Endothelial cell of umbilical vein (primary cell): ENCODE results near the gene MATN4. TPM values are rescaled to one million over a fixed set of nuclear protein-coding genes. Genes with fewer than 3 reads are reported as not detected.
A peak's percentile ranks its signal among the peaks of the same experiment; 100 is the strongest.

Experiments used
- BruUV-seq: library from RNA; stranded (reverse); fragments of 400-500 nt; replicated peaks from 2 replicates; lab custom pipeline; 2021; lab: Mats Ljungman, UMichigan
- CTCF ChIA-PET: fragments of 300-600, 350-600 bp; sonication (Branson Sonifier 250); formaldehyde crosslinking; loops from one replicate; lab custom pipeline; 2021; ENCODE audit warnings: antibody characterized with exemption, inconsistent platforms; lab: Charles Lee
- POLR2A ChIA-PET: fragments of 300-600, 350-600 bp; sonication (Branson Sonifier 250); formaldehyde crosslinking; loops from one replicate; lab custom pipeline; 2021; ENCODE audit warnings: antibody characterized with exemption, inconsistent platforms; lab: Charles Lee
- DNase-seq: peaks from one replicate; pipeline ENCODE4 v3.0.0-alpha.2; 2011; ENCODE audit warnings: low read depth, low spot score
- FAIRE-seq: peaks from 2 replicates; lab custom pipeline; 2011; peaks lifted over from hg19 to GRCh38; lab: Jason Lieb, UNC
- H2AFZ ChIP-seq: 2 replicates; pipeline ENCODE4 v1.6.0; 2012; ENCODE audit warnings: low read depth, low read length, control low read depth, inconsistent platforms
- H3K27ac ChIP-seq: 2 replicates; pipeline ENCODE4 v1.5.1; 2011; ENCODE audit warnings: low read depth, mild to moderate bottlenecking, control low read depth, low read length, moderate library complexity; ENCODE audit not compliant: insufficient read depth
- H3K27me3 ChIP-seq, 2 experiments: 2 replicates each; pipeline versions ENCODE4 v1.6.0 to v1.6.1; 2011; ENCODE audit warnings: low read length in 2 of 2, mixed read lengths in 1 of 2; ENCODE audit not compliant: control insufficient read depth in 2 of 2, insufficient read depth in 2 of 2
- H3K36me3 ChIP-seq, 2 experiments: 2 replicates in 1 of 2; 3 replicates in 1 of 2; pipeline ENCODE4 v1.5.1; 2011; ENCODE audit warnings: low read length in 2 of 2, mild to moderate bottlenecking in 1 of 2, moderate library complexity in 1 of 2; ENCODE audit not compliant: control insufficient read depth in 2 of 2, insufficient read depth in 2 of 2; ENCODE audit errors: extremely low read depth in 1 of 2
- H3K4me1 ChIP-seq: 3 replicates; pipeline ENCODE4 v1.5.1; 2011; ENCODE audit warnings: mild to moderate bottlenecking, low read length; ENCODE audit not compliant: control insufficient read depth, insufficient read depth; ENCODE audit errors: extremely low read depth
- H3K4me2 ChIP-seq: 2 replicates; pipeline ENCODE4 v1.6.1; 2011; ENCODE audit warnings: low read length, control low read depth, mixed read lengths; ENCODE audit not compliant: insufficient read depth
- H3K4me3 ChIP-seq, 3 experiments: fragments of 200-600 bp in 1 of 3; sonication (generic), shearing (Covaris generic) in 1 of 3; replicated peaks in 1 of 3; 2 replicates each; pipeline ENCODE4 v1.5.1; 2011 to 2016; ENCODE audit warnings: control low read depth in 3 of 3, low read length in 3 of 3, mild to moderate bottlenecking in 2 of 3, inconsistent platforms in 1 of 3, low read depth in 1 of 3, moderate library complexity in 1 of 3; ENCODE audit not compliant: insufficient read depth in 1 of 3
- H3K79me2 ChIP-seq: 2 replicates; pipeline ENCODE4 v1.6.0; 2012; ENCODE audit warnings: low read length, inconsistent platforms; ENCODE audit not compliant: control insufficient read depth, insufficient read depth
- H3K9ac ChIP-seq: replicated peaks from 2 replicates; pipeline ENCODE3; 2011; ENCODE audit warnings: low read length, control low read depth; ENCODE audit not compliant: insufficient read depth; ENCODE audit errors: extremely low read depth
- H3K9me1 ChIP-seq: replicated peaks from 3 replicates; pipeline ENCODE4 v1.6.0; 2011; ENCODE audit warnings: mild to moderate bottlenecking, low read length; ENCODE audit not compliant: control insufficient read depth, insufficient read depth; ENCODE audit errors: extremely low read depth
- H3K9me3 ChIP-seq: replicated peaks from 2 replicates; pipeline ENCODE4 v1.5.1; 2012; ENCODE audit warnings: low read length, inconsistent platforms; ENCODE audit not compliant: control insufficient read depth, insufficient read depth
- H4K20me1 ChIP-seq: replicated peaks from 2 replicates; pipeline ENCODE3; 2011; ENCODE audit warnings: mild to moderate bottlenecking, low read length; ENCODE audit not compliant: control insufficient read depth, insufficient read depth; ENCODE audit errors: extremely low read depth
- EZH2 ChIP-seq: IDR thresholded peaks from 2 replicates; pipeline ENCODE4 v1.6.1; 2012; ENCODE audit warnings: borderline replicate concordance, low read depth, mild to moderate bottlenecking, moderate library complexity, low read length, inconsistent platforms; ENCODE audit not compliant: severe bottlenecking
- FOS ChIP-seq: IDR thresholded peaks from 2 replicates; pipeline ENCODE4 v1.6.1; 2011; ENCODE audit warnings: mild to moderate bottlenecking, low read length, moderate library complexity, borderline replicate concordance; ENCODE audit not compliant: insufficient read depth
- JUN ChIP-seq: IDR thresholded peaks from 2 replicates; pipeline ENCODE4 v1.6.1; 2011; ENCODE audit warnings: borderline replicate concordance, low read depth; ENCODE audit not compliant: insufficient read length, insufficient read depth
- MAX ChIP-seq: IDR thresholded peaks from 2 replicates; pipeline ENCODE4 v1.6.1; 2011; ENCODE audit not compliant: insufficient read depth, insufficient read length
- MYC ChIP-seq: IDR thresholded peaks from one replicate; pipeline ENCODE4 v1.6.1; 2011; ENCODE audit warnings: mild to moderate bottlenecking, low read depth, low read length
- POLR2A ChIP-seq: IDR thresholded peaks from 2 replicates; pipeline ENCODE4 v1.6.1; 2012; ENCODE audit warnings: low read depth, mild to moderate bottlenecking, control low read depth, low read length
- POLR2AphosphoS5 ChIP-seq: IDR thresholded peaks from 2 replicates; pipeline ENCODE4 v1.6.1; 2012; ENCODE audit warnings: low read depth, mild to moderate bottlenecking, control low read depth, low read length, moderate library complexity; ENCODE audit not compliant: insufficient read depth
- dilution Hi-C: fragments of 300-500 bp; cut with MboI; formaldehyde crosslinking; loops from one replicate; pipeline ENCODE4 v1.15.0; 2019; ENCODE audit warnings: low sequenced_read_pairs; ENCODE audit not compliant: extremely low pct_ligation_motif_present
- intact Hi-C: fragments of 100-400 bp; cut with micrococcal nuclease; formaldehyde crosslinking; loops from one replicate; pipeline ENCODE4 v1.10.0; 2022
- polyA plus RNA-seq, 4 experiments: library from polyadenylated mRNA; depleted of rRNA in 3 of 4; stranded (reverse) in 3 of 4; unstranded in 1 of 4; fragments of >200 nt; gene quantifications; 2 replicates each; pipeline versions ENCODE4 v1.2.1 to v1.2.3, GENCODE V29; 2011 to 2012; ENCODE audit warnings: missing spikeins in 1 of 4
- total RNA-seq: library from RNA; stranded (reverse); gene quantifications from 2 replicates; pipeline ENCODE4 v1.2.3, GENCODE V29; 2021
- TF ChIP-seq, protein P1 (sequence below), 2 donors: IDR thresholded peaks; 1 replicate in 1 of 2; 2 replicates in 1 of 2; pipeline ENCODE4 v1.5.1; 2011; ENCODE audit warnings: low read length in 2 of 2, mild to moderate bottlenecking in 2 of 2, moderate library complexity in 2 of 2, control low read depth in 1 of 2, inconsistent platforms in 1 of 2, low read depth in 1 of 2; ENCODE audit not compliant: insufficient read depth in 1 of 2; ENCODE audit errors: extremely low read depth in 1 of 2

Gene MATN4
- total and polyA plus RNA-seq, 2 donors (not counting 3 experiments of a cell fraction or from before 2014, with no cell fraction given) = 0.10 TPM; not detected in 1

- DNase-seq (no peak), FAIRE-seq (no peak)
- Histone ChIP-seq H4K20me1 (no peaks in the 10 kb centered on the region), H3K27me3 (no peaks in the 10 kb centered on the region), H3K27ac (no peak overlapping the region), H3K9me1 (no peaks in the 10 kb centered on the region), H3K9me3 (no peaks in the 10 kb centered on the region), H3K4me1 (peaks cover 42% of the 10 kb centered on the region), H3K9ac (no peak overlapping the region), H2AFZ (no peak overlapping the region), H3K4me2 (no peak overlapping the region), H3K4me3 (no peak overlapping the region), H3K79me2 (peaks cover 65% of the 10 kb centered on the region), H3K36me3 (peaks cover 0 to 3% of the 10 kb centered on the region in 2 experiments)
- CTCF ChIA-PET = interaction anchor here (1.0 kb wide), 1 partner anchor 35 kb away, joined by 4 read pairs; no protein-coding TSS in a partner anchor
- TF ChIP-seq, protein P1, sequence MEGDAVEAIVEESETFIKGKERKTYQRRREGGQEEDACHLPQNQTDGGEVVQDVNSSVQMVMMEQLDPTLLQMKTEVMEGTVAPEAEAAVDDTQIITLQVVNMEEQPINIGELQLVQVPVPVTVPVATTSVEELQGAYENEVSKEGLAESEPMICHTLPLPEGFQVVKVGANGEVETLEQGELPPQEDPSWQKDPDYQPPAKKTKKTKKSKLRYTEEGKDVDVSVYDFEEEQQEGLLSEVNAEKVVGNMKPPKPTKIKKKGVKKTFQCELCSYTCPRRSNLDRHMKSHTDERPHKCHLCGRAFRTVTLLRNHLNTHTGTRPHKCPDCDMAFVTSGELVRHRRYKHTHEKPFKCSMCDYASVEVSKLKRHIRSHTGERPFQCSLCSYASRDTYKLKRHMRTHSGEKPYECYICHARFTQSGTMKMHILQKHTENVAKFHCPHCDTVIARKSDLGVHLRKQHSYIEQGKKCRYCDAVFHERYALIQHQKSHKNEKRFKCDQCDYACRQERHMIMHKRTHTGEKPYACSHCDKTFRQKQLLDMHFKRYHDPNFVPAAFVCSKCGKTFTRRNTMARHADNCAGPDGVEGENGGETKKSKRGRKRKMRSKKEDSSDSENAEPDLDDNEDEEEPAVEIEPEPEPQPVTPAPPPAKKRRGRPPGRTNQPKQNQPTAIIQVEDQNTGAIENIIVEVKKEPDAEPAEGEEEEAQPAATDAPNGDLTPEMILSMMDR (IDR thresholded peaks at IDR 0.05; ENCODE audit: extremely low read depth in 1 of 2, insufficient read depth in 1 of 2, low read depth in 1 of 2, low read length in 2 of 2) = no peak
- TF ChIP-seq POLR2AphosphoS5 = no peak
- intact Hi-C loops (no loop called here), dilution Hi-C loops (no loop called here)
- no TSS peak for BruUV-seq
- POLR2A ChIA-PET = interaction anchor here (1.4 kb wide), 1 partner anchor 10 kb away, joined by 3 read pairs; the partner anchor contains the start of gene SDC4
Observed at GRCh38 chr20:45339084-45339483, 31.0 kb upstream of the MATN4 start.

DNA sequence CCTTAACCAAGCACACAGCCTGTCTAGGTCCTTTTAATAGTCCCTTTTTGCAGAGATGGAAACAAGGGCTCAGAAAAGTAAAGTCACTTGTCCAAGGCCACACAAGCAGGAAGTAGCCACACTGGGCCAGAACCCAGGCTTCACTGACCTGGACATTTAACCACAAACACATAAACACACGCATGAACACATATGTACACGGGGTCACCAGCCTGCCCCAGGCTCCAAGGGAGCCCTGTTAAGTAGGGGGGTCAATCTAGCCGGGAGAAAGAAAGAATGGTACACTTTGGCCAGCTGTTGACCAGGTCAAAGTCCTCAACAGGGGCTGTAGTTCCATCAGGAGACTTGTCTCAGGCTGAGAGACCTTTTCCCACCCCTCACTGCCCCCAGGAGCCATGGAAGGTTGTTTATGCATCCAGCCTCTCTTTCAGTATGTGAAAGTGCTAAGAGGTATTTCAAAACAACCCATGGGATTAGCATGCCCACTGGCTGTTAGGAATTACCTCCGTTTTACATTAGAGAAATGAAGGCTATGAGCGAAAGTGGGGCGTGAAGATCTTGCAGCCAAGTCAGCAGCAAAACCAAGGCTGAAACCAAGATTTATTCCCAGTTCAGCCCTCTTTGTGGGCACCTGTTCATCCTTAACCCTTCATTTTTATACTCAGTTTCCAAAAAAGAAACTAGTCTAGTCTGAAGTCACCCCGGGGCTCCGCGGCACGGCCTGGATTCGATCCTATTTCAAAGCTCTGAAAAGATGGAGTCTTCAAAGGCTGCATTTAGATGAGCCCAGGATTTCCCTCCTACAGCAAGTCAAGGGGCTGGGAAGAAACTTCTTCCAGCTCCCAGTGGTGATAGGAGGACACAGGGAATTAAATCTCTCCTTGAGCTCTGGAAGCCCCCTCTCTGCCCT is 30.3 kb upstream of the MATN4 start:
- FAIRE-seq = no peak
- ChIA-PET CTCF (interaction anchor here (1.0 to 2.7 kb wide), 8 partner anchors 9 to 98 kb away, joined by 4 to 22 read pairs (median 10); partner anchors contain the start of gene SYS1), POLR2A (interaction anchor here (0.6 to 2.7 kb wide), 3 partner anchors 9 to 26 kb away, joined by 3 to 10 read pairs (median 6); partner anchors contain the start of gene SDC4)

More for the DNA sequence above, 30.3 kb upstream of the MATN4 start:
- Histone ChIP-seq H3K9me1 (no peaks in the 10 kb centered on the region), H3K27me3 (no peaks in the 10 kb centered on the region), H3K36me3 (peaks cover 0 to 3% of the 10 kb centered on the region in 2 experiments), H3K4me1 (peaks cover 35% of the 10 kb centered on the region), H3K4me2 (no peak overlapping the region), H3K9me3 (no peaks in the 10 kb centered on the region), H3K79me2 (peaks cover 58% of the 10 kb centered on the region), H3K27ac (peak overlapping the region; percentile 12), H4K20me1 (no peaks in the 10 kb centered on the region), H3K4me3 (no peak overlapping the region), H3K9ac (no peak overlapping the region), H2AFZ (no peak overlapping the region)
- intact Hi-C loops (no loop called here), dilution Hi-C loops (no loop called here)
- BruUV-seq = no TSS peak
- DNase-seq = no peak
- TF ChIP-seq FOS = no peak
- TF ChIP-seq POLR2A = no peak
- TF ChIP-seq POLR2AphosphoS5 = no peak
- TF ChIP-seq, protein P1 (IDR thresholded peaks at IDR 0.05; ENCODE audit: extremely low read depth in 1 of 2, insufficient read depth in 1 of 2, low read depth in 1 of 2, low read length in 2 of 2) = no peak
- no peak for TF ChIP-seq JUN
- TF ChIP-seq EZH2 = no peak
- TF ChIP-seq MAX = no peak
- no peak for TF ChIP-seq MYC
